Liver (tissue), 3 donors: ENCODE results near the gene PAIP2.

Experiments
- EGR1 ChIP-seq, 2 donors: IDR thresholded peaks; 2 replicates each; pipeline ENCODE4 v1.6.1; 2016 to 2018; ENCODE audit warnings: antibody characterized with exemption in 2 of 2, low read depth in 2 of 2
- FOXA1 ChIP-seq: IDR thresholded peaks from 2 replicates; pipeline ENCODE4 v1.6.1; 2016; ENCODE audit warnings: antibody characterized with exemption
- GABPA ChIP-seq, 2 donors: IDR thresholded peaks in 1 of 2; conservative IDR thresholded peaks in 1 of 2; 2 replicates each; pipeline ENCODE4 v1.6.1; 2016; ENCODE audit warnings: antibody characterized with exemption in 2 of 2, mild to moderate bottlenecking in 1 of 2, moderate library complexity in 1 of 2
- HNF4A ChIP-seq, 2 donors: conservative IDR thresholded peaks; 2 replicates each; pipeline ENCODE4 v1.6.1; 2016; ENCODE audit warnings: antibody characterized with exemption in 2 of 2, mild to moderate bottlenecking in 2 of 2
- HNF4G ChIP-seq: IDR thresholded peaks from 2 replicates; pipeline ENCODE4 v1.6.1; 2016; ENCODE audit warnings: antibody characterized with exemption
- JUND ChIP-seq, 2 donors: IDR thresholded peaks; 2 replicates each; pipeline ENCODE4 v1.6.1; 2016; ENCODE audit warnings: antibody characterized with exemption in 2 of 2
- RAD21 ChIP-seq, 2 donors: IDR thresholded peaks; 2 replicates each; pipeline ENCODE4 v1.6.1; 2016; ENCODE audit warnings: antibody characterized with exemption in 2 of 2, mild to moderate bottlenecking in 2 of 2
- RXRA ChIP-seq, 2 donors: IDR thresholded peaks; 2 replicates each; pipeline ENCODE4 v1.6.1; 2017 to 2018; ENCODE audit warnings: antibody characterized with exemption in 2 of 2, mild to moderate bottlenecking in 1 of 2
- TAF1 ChIP-seq: conservative IDR thresholded peaks from 2 replicates; pipeline ENCODE4 v1.6.1; 2016; ENCODE audit warnings: antibody characterized with exemption, mild to moderate bottlenecking
- YY1 ChIP-seq: IDR thresholded peaks from 2 replicates; pipeline ENCODE4 v1.6.1; 2016; ENCODE audit warnings: antibody characterized with exemption, mild to moderate bottlenecking
- TF ChIP-seq, protein P1 (sequence below): fragments of 150-350 bp; IDR thresholded peaks from 2 replicates; pipeline ENCODE4 v1.5.1; 2017; ENCODE audit warnings: improper control_type of control experiment, low read depth, low read length; ENCODE audit not compliant: missing input control
- TF ChIP-seq, protein P2 (sequence below): IDR thresholded peaks from 2 replicates; pipeline ENCODE4 v1.6.1; 2016; ENCODE audit warnings: antibody characterized with exemption, mild to moderate bottlenecking
- donor health status: healthy.
- donor health status: healthy.

DNA sequence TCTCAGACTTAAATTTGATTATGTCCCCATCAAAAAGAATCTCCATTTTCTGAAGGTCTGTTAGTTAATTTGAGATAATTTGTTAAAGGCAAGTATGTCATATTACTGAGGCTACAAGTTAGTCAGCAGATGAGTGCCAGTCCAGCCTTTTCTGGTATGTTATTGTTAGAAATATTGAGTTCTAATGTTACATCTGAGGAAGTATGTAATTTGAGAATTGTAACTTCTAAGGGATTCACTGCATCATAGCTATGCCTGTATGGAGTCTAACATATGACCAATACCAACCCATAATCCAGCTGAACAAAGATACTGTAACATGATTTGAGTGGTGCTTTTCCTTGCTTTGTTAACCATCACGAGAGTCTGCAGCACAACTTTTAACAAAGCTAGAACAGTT is 27.5 kb downstream of the PAIP2 start:
- TF ChIP-seq, protein P1, sequence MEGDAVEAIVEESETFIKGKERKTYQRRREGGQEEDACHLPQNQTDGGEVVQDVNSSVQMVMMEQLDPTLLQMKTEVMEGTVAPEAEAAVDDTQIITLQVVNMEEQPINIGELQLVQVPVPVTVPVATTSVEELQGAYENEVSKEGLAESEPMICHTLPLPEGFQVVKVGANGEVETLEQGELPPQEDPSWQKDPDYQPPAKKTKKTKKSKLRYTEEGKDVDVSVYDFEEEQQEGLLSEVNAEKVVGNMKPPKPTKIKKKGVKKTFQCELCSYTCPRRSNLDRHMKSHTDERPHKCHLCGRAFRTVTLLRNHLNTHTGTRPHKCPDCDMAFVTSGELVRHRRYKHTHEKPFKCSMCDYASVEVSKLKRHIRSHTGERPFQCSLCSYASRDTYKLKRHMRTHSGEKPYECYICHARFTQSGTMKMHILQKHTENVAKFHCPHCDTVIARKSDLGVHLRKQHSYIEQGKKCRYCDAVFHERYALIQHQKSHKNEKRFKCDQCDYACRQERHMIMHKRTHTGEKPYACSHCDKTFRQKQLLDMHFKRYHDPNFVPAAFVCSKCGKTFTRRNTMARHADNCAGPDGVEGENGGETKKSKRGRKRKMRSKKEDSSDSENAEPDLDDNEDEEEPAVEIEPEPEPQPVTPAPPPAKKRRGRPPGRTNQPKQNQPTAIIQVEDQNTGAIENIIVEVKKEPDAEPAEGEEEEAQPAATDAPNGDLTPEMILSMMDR, result no peak
- no peak for TF ChIP-seq HNF4A (conservative IDR thresholded peaks at IDR 0.05)
- TF ChIP-seq, protein P2, sequence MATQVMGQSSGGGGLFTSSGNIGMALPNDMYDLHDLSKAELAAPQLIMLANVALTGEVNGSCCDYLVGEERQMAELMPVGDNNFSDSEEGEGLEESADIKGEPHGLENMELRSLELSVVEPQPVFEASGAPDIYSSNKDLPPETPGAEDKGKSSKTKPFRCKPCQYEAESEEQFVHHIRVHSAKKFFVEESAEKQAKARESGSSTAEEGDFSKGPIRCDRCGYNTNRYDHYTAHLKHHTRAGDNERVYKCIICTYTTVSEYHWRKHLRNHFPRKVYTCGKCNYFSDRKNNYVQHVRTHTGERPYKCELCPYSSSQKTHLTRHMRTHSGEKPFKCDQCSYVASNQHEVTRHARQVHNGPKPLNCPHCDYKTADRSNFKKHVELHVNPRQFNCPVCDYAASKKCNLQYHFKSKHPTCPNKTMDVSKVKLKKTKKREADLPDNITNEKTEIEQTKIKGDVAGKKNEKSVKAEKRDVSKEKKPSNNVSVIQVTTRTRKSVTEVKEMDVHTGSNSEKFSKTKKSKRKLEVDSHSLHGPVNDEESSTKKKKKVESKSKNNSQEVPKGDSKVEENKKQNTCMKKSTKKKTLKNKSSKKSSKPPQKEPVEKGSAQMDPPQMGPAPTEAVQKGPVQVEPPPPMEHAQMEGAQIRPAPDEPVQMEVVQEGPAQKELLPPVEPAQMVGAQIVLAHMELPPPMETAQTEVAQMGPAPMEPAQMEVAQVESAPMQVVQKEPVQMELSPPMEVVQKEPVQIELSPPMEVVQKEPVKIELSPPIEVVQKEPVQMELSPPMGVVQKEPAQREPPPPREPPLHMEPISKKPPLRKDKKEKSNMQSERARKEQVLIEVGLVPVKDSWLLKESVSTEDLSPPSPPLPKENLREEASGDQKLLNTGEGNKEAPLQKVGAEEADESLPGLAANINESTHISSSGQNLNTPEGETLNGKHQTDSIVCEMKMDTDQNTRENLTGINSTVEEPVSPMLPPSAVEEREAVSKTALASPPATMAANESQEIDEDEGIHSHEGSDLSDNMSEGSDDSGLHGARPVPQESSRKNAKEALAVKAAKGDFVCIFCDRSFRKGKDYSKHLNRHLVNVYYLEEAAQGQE, result no peak
- TF ChIP-seq FOXA1, result no peak
- TF ChIP-seq RAD21 (IDR thresholded peaks at IDR 0.05), result no peak
- no peak for TF ChIP-seq HNF4G
- TF ChIP-seq GABPA (IDR thresholded peaks at IDR 0.05 in 1 of 2, conservative IDR thresholded peaks at IDR 0.05 in 1 of 2), result no peak
- no peak for TF ChIP-seq TAF1
- TF ChIP-seq JUND (IDR thresholded peaks at IDR 0.05), result no peak
- TF ChIP-seq EGR1 (IDR thresholded peaks at IDR 0.05; ENCODE audit: low read depth in 2 of 2), result no peak
- TF ChIP-seq YY1, result no peak
- TF ChIP-seq RXRA (IDR thresholded peaks at IDR 0.05), result no peak
